HG03571 (cell line): ENCODE measurements around the gene CCDC63.
"Not testable (repeated sequence)": the region's sequence is repeated elsewhere in the genome, so short reads cannot be mapped to it uniquely, and the experiment has no call there.

Source experiments
- ATAC-seq: cut with Tn5 transposase; IDR thresholded peaks from one replicate; pipeline ENCODE4 v1.9.1; 2021; ENCODE audit not compliant: unreplicated experiment

The CCDC63 gene

GRCh38 chr12:110844131-110844530 is 2.7 kb upstream of the CCDC63 start:
- no peak for ATAC-seq

- ATAC-seq, result no peak
Measured at GRCh38 chr12:110844551-110845338, 2.0 kb upstream of the CCDC63 start.

GRCh38 chr12:110845339-110845682 is 1.5 kb upstream of the CCDC63 start:
- ATAC-seq, result no peak

GRCh38 chr12:110848314-110848923 is 1.6 kb downstream of the CCDC63 start:
- no peak for ATAC-seq

- no peak for ATAC-seq
Measured at GRCh38 chr12:110849221-110849620, 2.4 kb downstream of the CCDC63 start.

- ATAC-seq, result no peak
Measured at GRCh38 chr12:110849748-110850403, 3.1 kb downstream of the CCDC63 start.

- ATAC-seq, result no peak
Measured at GRCh38 chr12:110850762-110851161, 4.0 kb downstream of the CCDC63 start.

- ATAC-seq, result no peak
Measured at GRCh38 chr12:110853836-110854235, 7.0 kb downstream of the CCDC63 start.

- no peak for ATAC-seq
Measured at GRCh38 chr12:110856542-110856941, 9.8 kb downstream of the CCDC63 start.

- ATAC-seq, result no peak
Measured at GRCh38 chr12:110857528-110857927, 10.7 kb downstream of the CCDC63 start.

GRCh38 chr12:110857954-110858353 is 11.2 kb downstream of the CCDC63 start:
- not testable (repeated sequence) for ATAC-seq

GRCh38 chr12:110858848-110859247 is 12.1 kb downstream of the CCDC63 start:
- no peak for ATAC-seq

- ATAC-seq, result no peak
Measured at GRCh38 chr12:110860833-110861296, 14.1 kb downstream of the CCDC63 start.

- ATAC-seq, result no peak
Measured at GRCh38 chr12:110861729-110862128, 14.9 kb downstream of the CCDC63 start.

GRCh38 chr12:110862329-110862728 is 15.5 kb downstream of the CCDC63 start:
- ATAC-seq, result no peak

GRCh38 chr12:110863161-110863560 is 16.4 kb downstream of the CCDC63 start:
- ATAC-seq, result no peak

- no peak for ATAC-seq
Measured at GRCh38 chr12:110865521-110865920, 18.7 kb downstream of the CCDC63 start.

- no peak for ATAC-seq
Measured at GRCh38 chr12:110869026-110869425, 22.2 kb downstream of the CCDC63 start.

- ATAC-seq, result no peak
Measured at GRCh38 chr12:110869803-110870202, 23.0 kb downstream of the CCDC63 start.

- no peak for ATAC-seq
Measured at GRCh38 chr12:110872100-110872499, 25.3 kb downstream of the CCDC63 start.

GRCh38 chr12:110874351-110874750 is 27.6 kb downstream of the CCDC63 start:
- ATAC-seq, result no peak

GRCh38 chr12:110874781-110875180 is 28.0 kb downstream of the CCDC63 start:
- no peak for ATAC-seq
